Astrocyte (in vitro differentiated cells and primary cell): ENCODE data around the gene GSAP. TPM values are rescaled to one million over a fixed set of nuclear protein-coding genes. Genes with fewer than 3 reads are reported as not detected.

ENCODE experiments used
- DNase-seq: peaks from one replicate; pipeline ENCODE4 v3.0.0-alpha.2; 2010; ENCODE audit warnings: low read depth
- FAIRE-seq: peaks from 2 replicates; lab custom pipeline; 2011; peaks lifted over from hg19 to GRCh38; lab: Jason Lieb, UNC
- H2AFZ ChIP-seq: 2 replicates; pipeline ENCODE4 v1.6.0; 2012; ENCODE audit warnings: low read depth, low read length, inconsistent platforms
- H3K27ac ChIP-seq: 2 replicates; pipeline ENCODE4 v1.5.1; 2011; ENCODE audit warnings: low read depth, low read length, inconsistent platforms
- H3K27me3 ChIP-seq: 2 replicates; pipeline ENCODE4 v1.6.0; 2011; ENCODE audit warnings: low read length, inconsistent platforms; ENCODE audit not compliant: insufficient read depth
- H3K36me3 ChIP-seq: 2 replicates; pipeline ENCODE4 v1.5.1; 2011; ENCODE audit warnings: low read length, inconsistent platforms; ENCODE audit not compliant: insufficient read depth
- H3K4me1 ChIP-seq: 2 replicates; pipeline ENCODE4 v1.5.1; 2011; ENCODE audit warnings: low read length, inconsistent platforms; ENCODE audit not compliant: insufficient read depth
- H3K4me2 ChIP-seq: 2 replicates; pipeline ENCODE4 v1.6.0; 2012; ENCODE audit warnings: low read length, inconsistent platforms
- H3K4me3 ChIP-seq: 2 replicates; pipeline ENCODE4 v1.5.1; 2011; ENCODE audit warnings: low read depth, mild to moderate bottlenecking, low read length, inconsistent platforms; ENCODE audit not compliant: insufficient read depth
- H3K79me2 ChIP-seq: 2 replicates; pipeline ENCODE4 v1.6.0; 2012; ENCODE audit warnings: mild to moderate bottlenecking, low read length, inconsistent platforms; ENCODE audit not compliant: insufficient read depth
- H3K9ac ChIP-seq: 2 replicates; pipeline ENCODE4 v1.6.0; 2012; ENCODE audit warnings: mild to moderate bottlenecking, low read length, inconsistent platforms
- H3K9me3 ChIP-seq: 2 replicates; pipeline ENCODE4 v1.5.1; 2012; ENCODE audit warnings: low read depth, mild to moderate bottlenecking, low read length, inconsistent platforms; ENCODE audit not compliant: insufficient read depth
- H4K20me1 ChIP-seq: 2 replicates; pipeline ENCODE4 v1.6.0; 2012; ENCODE audit warnings: low read length, inconsistent platforms; ENCODE audit not compliant: insufficient read depth
- H3K27ac Mint-ChIP-seq: one replicate; pipeline ENCODE4 v1.8.0; 2021; ENCODE audit warnings: mild to moderate bottlenecking, mixed read lengths; ENCODE audit not compliant: unreplicated experiment
- H3K27me3 Mint-ChIP-seq: one replicate; pipeline ENCODE4 v1.8.0; 2021; ENCODE audit warnings: low read depth, mixed read lengths; ENCODE audit not compliant: unreplicated experiment
- H3K36me3 Mint-ChIP-seq: one replicate; pipeline ENCODE4 v1.8.0; 2021; ENCODE audit warnings: low read depth, mixed read lengths; ENCODE audit not compliant: unreplicated experiment
- H3K4me1 Mint-ChIP-seq: one replicate; pipeline ENCODE4 v1.8.0; 2021; ENCODE audit warnings: low read depth, mixed read lengths; ENCODE audit not compliant: unreplicated experiment
- H3K4me3 Mint-ChIP-seq: one replicate; pipeline ENCODE4 v1.8.0; 2021; ENCODE audit warnings: mild to moderate bottlenecking, moderate library complexity, mixed read lengths; ENCODE audit not compliant: unreplicated experiment
- H3K9me3 Mint-ChIP-seq: one replicate; pipeline ENCODE4 v1.8.0; 2021; ENCODE audit warnings: mild to moderate bottlenecking, mixed read lengths; ENCODE audit not compliant: unreplicated experiment
- EZH2 ChIP-seq: IDR thresholded peaks from 2 replicates; pipeline ENCODE4 v1.6.1; 2012; ENCODE audit warnings: mild to moderate bottlenecking, low read length, inconsistent platforms; ENCODE audit not compliant: insufficient read depth
- total RNA-seq: library from RNA; stranded (reverse); gene quantifications from 2 replicates; pipeline ENCODE4 v1.2.1, GENCODE V29; 2021
- TF ChIP-seq, protein P1 (sequence below): IDR thresholded peaks from 2 replicates; pipeline ENCODE4 v1.5.1; 2011; ENCODE audit warnings: low read depth, mild to moderate bottlenecking, inconsistent platforms, low read length, moderate library complexity; ENCODE audit not compliant: insufficient read depth

The GSAP gene
- total RNA-seq, 1 donor from 2014 or later: 4.1 TPM

- no peaks in the 10 kb centered on the region for H3K27me3 Mint-ChIP-seq
- peak overlapping the region; percentile 98 for H3K27ac Mint-ChIP-seq
- no peaks in the 10 kb centered on the region for H3K9me3 ChIP-seq
- H2AFZ ChIP-seq: peak overlapping the region; percentile 70
- H4K20me1 ChIP-seq: no peaks in the 10 kb centered on the region
- no peak for FAIRE-seq
- no peaks in the 10 kb centered on the region for H3K9me3 Mint-ChIP-seq
- peak overlapping the region; percentile 77 for H3K9ac ChIP-seq
- no peaks in the 10 kb centered on the region for H3K27me3 ChIP-seq
- H3K4me1 Mint-ChIP-seq: peaks cover 57% of the 10 kb centered on the region
- H3K4me3 Mint-ChIP-seq: peak overlapping the region; percentile 52
- DNase-seq: no peak
- TF ChIP-seq EZH2: no peak
- TF ChIP-seq, protein P1, sequence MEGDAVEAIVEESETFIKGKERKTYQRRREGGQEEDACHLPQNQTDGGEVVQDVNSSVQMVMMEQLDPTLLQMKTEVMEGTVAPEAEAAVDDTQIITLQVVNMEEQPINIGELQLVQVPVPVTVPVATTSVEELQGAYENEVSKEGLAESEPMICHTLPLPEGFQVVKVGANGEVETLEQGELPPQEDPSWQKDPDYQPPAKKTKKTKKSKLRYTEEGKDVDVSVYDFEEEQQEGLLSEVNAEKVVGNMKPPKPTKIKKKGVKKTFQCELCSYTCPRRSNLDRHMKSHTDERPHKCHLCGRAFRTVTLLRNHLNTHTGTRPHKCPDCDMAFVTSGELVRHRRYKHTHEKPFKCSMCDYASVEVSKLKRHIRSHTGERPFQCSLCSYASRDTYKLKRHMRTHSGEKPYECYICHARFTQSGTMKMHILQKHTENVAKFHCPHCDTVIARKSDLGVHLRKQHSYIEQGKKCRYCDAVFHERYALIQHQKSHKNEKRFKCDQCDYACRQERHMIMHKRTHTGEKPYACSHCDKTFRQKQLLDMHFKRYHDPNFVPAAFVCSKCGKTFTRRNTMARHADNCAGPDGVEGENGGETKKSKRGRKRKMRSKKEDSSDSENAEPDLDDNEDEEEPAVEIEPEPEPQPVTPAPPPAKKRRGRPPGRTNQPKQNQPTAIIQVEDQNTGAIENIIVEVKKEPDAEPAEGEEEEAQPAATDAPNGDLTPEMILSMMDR: no peak
- H3K36me3 Mint-ChIP-seq: no peaks in the 10 kb centered on the region
- H3K4me1 ChIP-seq: peaks cover 32% of the 10 kb centered on the region
- peak overlapping the region; percentile 38 for H3K4me3 ChIP-seq
- peak overlapping the region; percentile 82 for H3K27ac ChIP-seq
- H3K36me3 ChIP-seq: no peaks in the 10 kb centered on the region
- H3K4me2 ChIP-seq: peak overlapping the region; percentile 81
- H3K79me2 ChIP-seq: no peaks in the 10 kb centered on the region
These were observed 9.9 kb upstream of the GSAP start for GRCh38 chr7:77426052-77426404.

GRCh38 chr7:77425101-77426051 lies 9.2 kb upstream of the GSAP start:
- Histone ChIP-seq H3K9me3 (no peaks in the 10 kb centered on the region), H2AFZ (peak overlapping the region; percentile 29), H3K36me3 (no peaks in the 10 kb centered on the region), H3K4me3 (peak overlapping the region; percentile 38), H3K27ac (peak overlapping the region; percentile 82), H4K20me1 (no peaks in the 10 kb centered on the region), H3K9ac (peak overlapping the region; percentile 77), H3K79me2 (no peaks in the 10 kb centered on the region), H3K4me1 (peaks cover 32% of the 10 kb centered on the region), H3K27me3 (no peaks in the 10 kb centered on the region), H3K4me2 (peak overlapping the region; percentile 81)
- DNase-seq: peak; percentile 83
- TF ChIP-seq, protein P1: no peak
- TF ChIP-seq EZH2: no peak
- peak overlapping the region; percentile 24 for H3K4me3 Mint-ChIP-seq
- H3K27ac Mint-ChIP-seq: peak overlapping the region; percentile 98
- H3K9me3 Mint-ChIP-seq: no peaks in the 10 kb centered on the region
- peaks cover 51% of the 10 kb centered on the region for H3K4me1 Mint-ChIP-seq
- no peaks in the 10 kb centered on the region for H3K36me3 Mint-ChIP-seq
- FAIRE-seq: no peak
- no peaks in the 10 kb centered on the region for H3K27me3 Mint-ChIP-seq

DNA sequence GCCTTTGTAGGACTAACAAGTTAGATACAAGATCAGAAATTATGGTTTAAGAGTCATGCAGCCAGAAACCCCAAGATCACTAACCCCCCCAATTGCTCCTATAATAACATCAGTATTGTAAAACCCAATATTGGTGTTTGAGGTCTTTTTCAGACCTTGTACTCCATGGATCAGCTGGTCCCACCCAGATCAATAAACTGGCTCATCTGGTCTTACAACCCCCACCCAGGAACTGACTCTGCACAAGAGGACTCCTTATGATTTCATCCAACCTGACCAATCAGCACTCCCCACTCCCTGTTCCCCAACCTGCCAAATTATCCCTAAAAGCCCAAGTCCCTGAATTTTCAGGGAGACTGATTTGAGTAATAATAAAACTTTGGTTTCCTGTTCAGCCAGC lies 6.4 kb upstream of the GSAP start:
- no peak for DNase-seq
- peak overlapping the region; percentile 12 for H3K4me3 Mint-ChIP-seq
- FAIRE-seq: no peak
- Histone ChIP-seq H3K36me3 (no peaks in the 10 kb centered on the region), H2AFZ (no peak overlapping the region), H3K9me3 (no peaks in the 10 kb centered on the region), H3K27ac (no peak overlapping the region), H4K20me1 (no peaks in the 10 kb centered on the region), H3K4me2 (no peak overlapping the region), H3K79me2 (no peaks in the 10 kb centered on the region), H3K9ac (no peak overlapping the region), H3K27me3 (no peaks in the 10 kb centered on the region), H3K4me3 (no peak overlapping the region), H3K4me1 (peaks cover 23% of the 10 kb centered on the region)
- H3K27me3 Mint-ChIP-seq: no peaks in the 10 kb centered on the region
- H3K9me3 Mint-ChIP-seq: no peaks in the 10 kb centered on the region
- H3K27ac Mint-ChIP-seq: no peak overlapping the region
- TF ChIP-seq EZH2: no peak
- TF ChIP-seq, protein P1: no peak
- H3K4me1 Mint-ChIP-seq: peaks cover 28% of the 10 kb centered on the region
- H3K36me3 Mint-ChIP-seq: no peaks in the 10 kb centered on the region
